ENCODE results near the gene GUCD1. TPM values are rescaled to one million over a fixed set of nuclear protein-coding genes. Genes with fewer than 3 reads are reported as not detected.
"Not testable (repeated sequence)": the region's sequence is repeated elsewhere in the genome, so short reads cannot be mapped to it uniquely, and the experiment has no call there.

The GUCD1 gene
- total RNA-seq, 1 donor from 2014 or later: 52.5 TPM

DNA sequence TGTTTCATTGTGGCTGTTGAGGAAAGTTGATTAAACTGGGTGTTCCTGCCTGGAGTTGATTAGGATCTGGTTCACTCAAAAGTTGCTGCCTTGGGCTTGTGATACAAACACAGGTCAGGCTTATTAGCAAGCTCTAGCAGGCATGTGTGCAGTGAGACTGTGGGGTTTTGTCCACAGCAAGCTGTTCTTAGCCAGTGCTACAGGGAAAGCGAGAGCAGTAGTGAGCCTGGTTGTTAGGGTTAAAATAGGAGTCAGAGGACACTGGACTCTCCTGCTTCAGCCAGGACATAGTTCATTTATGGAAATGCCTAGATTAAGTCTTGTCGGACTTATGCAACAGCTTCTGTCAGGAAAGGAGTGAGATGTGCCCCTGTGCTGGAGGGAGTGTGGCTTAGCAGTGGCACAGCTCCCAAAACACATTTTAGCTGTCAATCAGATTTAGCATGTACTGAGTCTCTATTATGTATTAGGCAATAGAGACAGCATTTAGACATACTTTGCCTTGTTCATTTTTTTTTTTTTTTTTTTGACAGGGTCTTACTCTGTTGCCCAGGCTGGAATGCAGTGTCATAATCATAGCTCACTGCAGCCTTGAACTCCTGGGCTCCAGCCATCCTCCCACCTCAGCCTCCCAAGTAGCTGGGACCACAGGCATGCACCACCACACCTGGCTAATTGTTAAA is 9.6 kb upstream of the GUCD1 start:
- no peak for DNase-seq

GRCh38 chr22:24563246-24563645 is 8.3 kb upstream of the GUCD1 start:
- no peak for DNase-seq

DNA sequence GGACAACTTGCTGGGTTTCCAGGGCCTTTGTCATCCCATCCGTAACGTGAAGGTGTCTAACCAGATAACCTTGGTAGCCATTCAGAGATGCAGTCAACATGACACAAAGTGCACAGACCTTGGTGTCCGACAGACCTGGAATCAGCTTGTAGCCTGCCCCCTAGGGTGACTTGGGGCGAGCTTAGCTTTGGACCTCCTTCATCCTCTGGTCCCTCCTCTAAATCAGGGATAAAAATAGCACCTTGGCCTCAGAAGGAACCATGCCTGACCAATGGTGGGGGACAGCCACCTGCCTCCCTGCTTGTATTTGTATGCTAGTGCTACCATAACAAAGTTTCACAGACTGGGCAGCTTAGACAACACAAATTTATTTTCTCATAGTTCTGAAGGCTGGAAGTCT is 4.5 kb upstream of the GUCD1 start:
- DNase-seq: no peak

GRCh38 chr22:24555165-24556039 is 464 bp upstream of the GUCD1 start, which contains the start of gene SNRPD3:
Gene SNRPD3 (plus strand): TSS chr22:24555999. CDS start chr22:24557675, 1,676 bp downstream.
- DNase-seq: peak; percentile 99

- DNase-seq: no peak
Observed at GRCh38 chr22:24553597-24554312, 1.2 kb downstream of the GUCD1 start.

DNA sequence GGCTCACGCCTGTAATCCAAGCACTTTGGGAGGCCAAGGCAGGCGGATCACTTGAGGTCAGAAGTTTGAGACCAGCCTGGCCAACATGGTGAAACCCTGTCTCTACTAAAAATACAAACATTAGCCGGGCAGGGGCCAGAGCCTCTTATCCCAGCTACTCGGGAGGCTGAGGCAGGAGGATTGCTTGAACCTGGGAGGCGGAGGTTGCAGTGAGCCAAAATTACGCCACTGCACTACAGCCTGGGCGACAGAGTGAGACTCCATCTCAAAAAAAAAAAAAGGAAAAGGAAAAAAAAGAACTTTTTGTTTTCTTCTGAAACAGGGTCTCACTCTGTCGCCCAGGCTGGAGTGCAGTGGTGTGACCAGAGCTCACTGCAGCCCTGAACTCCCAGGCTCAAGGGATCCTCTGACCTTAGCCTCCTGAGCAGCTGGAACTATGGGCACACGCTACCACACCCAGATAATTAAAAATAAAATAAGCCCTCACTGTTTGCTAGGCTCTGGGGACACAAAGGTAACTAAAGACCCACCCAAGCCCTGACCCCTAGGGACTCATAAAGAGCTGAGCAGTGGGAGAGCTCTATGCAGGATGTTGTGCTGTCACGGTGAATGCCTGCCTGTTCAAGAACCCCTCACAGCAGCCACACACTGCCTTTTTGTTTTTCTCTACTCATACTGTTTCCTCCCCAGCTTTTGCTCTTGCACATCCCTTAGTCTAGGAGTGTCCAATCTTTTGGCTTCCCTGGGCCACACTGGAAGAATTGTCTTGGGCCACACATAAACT is 2.2 kb downstream of the GUCD1 start:
- DNase-seq: not testable (repeated sequence)

GRCh38 chr22:24550902-24551435 is 4.0 kb downstream of the GUCD1 start:
- no peak for DNase-seq

DNA sequence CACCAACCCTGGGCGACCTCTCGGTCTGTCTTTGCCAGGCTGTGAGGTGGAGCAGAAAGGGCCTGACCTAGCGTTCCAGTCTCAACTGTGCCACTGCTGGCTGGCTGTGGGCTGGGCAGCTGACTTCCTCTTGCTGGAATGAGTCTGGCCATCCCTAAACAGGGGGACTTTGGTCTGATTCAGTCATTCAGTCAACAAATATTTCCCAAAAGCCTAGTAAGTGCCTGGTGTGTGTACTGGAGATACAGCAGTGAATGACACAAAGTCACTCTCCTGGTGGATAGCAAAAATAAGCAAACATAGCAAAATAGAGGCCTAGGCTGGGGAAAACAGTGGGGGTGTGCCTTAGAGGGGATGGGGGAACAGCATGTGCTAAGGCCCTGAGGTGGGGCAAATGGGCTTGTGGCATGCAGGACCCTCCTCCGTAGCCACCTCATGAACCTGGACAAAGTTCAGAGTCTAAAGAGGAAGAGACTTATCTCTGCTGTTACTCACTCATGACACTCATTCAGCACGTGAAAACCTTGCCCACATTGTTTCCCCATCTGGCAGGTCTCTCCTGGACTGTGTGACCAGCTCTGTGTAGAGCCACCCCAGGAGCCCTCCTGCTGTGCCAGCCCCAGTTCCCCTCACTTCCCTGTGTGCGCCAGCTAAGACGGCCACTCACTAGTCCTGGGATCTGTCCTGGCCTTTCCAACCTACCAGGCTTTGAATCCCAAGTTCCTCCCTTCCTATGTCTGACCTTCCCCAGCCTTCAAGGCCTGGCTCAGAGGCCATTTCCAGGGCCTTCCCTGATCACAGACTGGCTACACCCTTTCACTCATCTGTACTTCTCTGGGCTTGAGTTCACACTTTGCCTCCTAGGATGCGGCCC is 4.7 kb downstream of the GUCD1 start:
- DNase-seq: no peak

- no peak for DNase-seq
Observed at GRCh38 chr22:24548812-24549211, 6.1 kb downstream of the GUCD1 start.

DNA sequence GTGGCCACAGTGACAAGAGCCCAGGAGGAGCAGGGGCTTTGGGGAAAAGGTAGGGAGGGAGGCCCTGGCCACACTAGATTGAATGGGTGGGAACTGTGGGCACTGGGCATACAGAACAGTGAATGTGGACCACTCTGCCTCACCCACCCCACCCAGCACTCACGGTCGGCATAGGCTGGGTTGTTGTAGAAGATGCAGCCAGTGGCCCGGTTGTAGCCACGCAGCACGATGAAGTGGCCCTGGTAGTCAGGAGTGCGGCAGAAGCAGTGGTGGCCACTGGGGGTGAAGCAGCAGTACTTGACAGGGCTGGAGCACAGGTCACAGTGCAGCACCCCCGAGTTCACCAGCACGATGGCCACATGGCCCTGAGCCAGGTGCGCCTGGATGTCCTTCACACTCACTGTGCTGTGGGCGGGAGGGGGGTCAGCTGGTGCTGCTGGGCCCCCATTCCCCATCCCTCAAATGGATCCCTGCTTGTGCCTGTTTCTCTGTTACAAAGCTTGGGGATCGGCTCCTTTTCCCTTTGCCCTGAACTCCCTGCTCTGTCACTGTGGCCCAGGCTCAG is 11.2 kb downstream of the GUCD1 start:
- no peak for DNase-seq

- DNase-seq: no peak
Observed at GRCh38 chr22:24543185-24543601, 11.7 kb downstream of the GUCD1 start.

DNA sequence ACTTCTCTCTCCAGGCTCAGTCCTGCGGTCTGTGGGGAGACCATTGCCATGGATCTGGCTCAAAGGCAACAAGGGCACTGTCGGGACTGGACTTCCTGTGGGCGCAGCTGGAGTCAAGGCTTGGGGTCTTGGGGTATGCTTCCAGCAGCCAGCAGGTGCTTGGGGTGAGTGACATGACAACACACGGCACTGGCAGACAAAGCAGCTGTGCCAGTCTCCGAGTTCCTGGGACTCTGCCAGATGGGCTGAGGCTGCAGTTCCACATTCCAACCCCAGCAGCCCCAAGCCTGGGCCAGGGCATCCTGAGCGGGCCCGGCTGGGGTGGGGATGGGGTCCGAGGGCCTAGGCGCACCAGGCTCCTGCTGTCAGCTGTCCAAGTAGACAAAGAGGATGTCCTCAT is 12.3 kb downstream of the GUCD1 start:
- DNase-seq: no peak

DNA sequence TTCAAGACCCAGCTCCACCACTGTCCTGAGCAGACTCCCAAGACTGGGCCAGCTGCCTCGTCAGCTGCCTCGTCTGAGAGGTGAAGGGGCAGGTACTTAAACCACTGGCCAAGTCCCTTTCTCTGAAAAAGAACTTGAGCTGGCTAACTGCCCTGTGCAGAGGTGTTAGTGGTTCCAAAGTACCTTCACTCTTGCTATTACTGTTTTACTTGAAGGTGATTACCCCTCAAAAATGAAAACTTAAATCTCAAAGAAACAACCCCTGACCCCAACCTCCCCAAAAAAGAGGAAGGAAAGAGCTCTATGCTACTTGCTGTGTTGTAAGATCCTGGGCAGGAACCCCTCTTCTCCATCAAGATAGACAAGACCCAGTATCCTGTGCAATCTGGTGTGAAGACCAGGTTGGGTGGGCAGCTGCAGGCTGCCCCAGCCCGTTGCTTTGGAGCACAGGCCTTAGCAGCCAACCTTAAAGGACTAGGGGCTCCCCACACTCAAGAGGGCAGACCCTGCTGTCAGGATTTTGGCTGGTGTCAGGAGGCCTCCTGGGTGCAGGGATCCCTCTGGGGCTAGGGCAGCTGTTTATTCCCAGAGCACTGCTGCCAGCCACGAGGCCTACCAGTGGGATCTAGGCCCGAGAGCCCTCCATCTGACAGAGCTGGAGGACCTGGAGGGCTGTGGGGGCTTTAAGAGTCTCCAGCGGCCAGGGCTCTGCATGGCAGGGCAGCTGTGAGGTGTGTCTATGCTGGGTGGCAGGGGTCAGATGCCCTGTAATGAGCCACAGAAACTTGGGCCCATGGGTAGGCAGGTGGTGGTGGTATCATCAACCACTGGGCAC is 13.0 kb downstream of the GUCD1 start:
- DNase-seq: no peak

- DNase-seq: no peak
Observed at GRCh38 chr22:24540470-24540869, 14.5 kb downstream of the GUCD1 start.

GRCh38 chr22:24536089-24536488 is 18.8 kb downstream of the GUCD1 start:
- no peak for DNase-seq

DNA sequence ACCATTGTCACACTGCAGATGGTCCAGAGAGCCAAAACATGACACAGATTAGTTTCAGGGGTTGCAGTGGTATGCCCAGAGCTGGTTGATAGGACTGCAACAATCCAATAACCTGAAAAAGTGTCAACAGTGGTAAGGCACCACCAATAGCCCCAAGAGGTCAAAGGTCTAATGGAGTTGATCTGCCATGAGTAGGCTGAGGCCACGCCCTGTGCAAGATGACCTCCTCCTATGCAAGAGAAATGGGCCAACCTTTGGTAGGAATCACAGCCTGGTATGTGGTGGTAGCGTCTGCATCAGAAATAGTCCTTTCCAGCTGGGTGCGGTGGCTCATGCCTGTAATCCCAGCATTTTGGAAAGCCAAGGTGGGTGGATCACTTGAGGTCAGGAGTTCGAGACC is 19.6 kb downstream of the GUCD1 start:
- DNase-seq: no peak

- no peak for DNase-seq
Observed at GRCh38 chr22:24532075-24532474, 22.9 kb downstream of the GUCD1 start.

DNA sequence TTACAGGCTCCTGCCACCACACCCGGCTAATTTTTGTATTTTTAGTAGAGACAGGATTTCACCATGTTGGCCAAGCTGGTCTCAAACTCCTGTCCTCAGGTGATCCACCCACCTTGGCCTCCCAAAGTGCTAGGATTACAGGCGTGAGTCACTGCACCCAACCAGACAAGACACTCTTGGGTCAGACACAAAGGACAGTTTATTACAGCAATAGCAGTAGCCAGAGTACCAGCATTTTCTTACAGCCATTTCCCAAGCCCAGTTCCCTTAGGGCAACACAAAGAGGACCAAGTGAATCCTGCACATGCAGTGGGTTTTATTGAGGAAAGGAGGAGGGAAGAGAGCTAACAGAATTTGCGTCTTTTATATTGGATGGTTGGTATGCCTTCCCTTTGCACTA is 24.0 kb downstream of the GUCD1 start:
- not testable (repeated sequence) for DNase-seq

- DNase-seq: no peak
Observed at GRCh38 chr22:24529898-24530297, 25.0 kb downstream of the GUCD1 start.

Measured in skin of body (tissue), 2 donors.